Lung (tissue), 12 donors: ENCODE data around the gene NOTCH1. TPM values are rescaled to one million over a fixed set of nuclear protein-coding genes. Genes with fewer than 3 reads are reported as not detected.

Source experiments
- ATAC-seq: fragments of 200-7000 bp; cut with Tn5 transposase; one replicate; pipeline ENCODE4 v1.9.1; 2020; ENCODE audit warnings: moderate number of reproducible peaks; ENCODE audit not compliant: insufficient read depth, low FRiP score
- DNase-seq, 3 donors: peaks; one replicate each; pipeline ENCODE4 v3.0.0-alpha.2; 2013 to 2017
- H3K27ac ChIP-seq, 2 donors: one replicate each; pipeline ENCODE4 v1.5.1; 2013; ENCODE audit warnings: mild to moderate bottlenecking in 2 of 2, moderate library complexity in 2 of 2, control low read depth in 1 of 2, inconsistent platforms in 1 of 2, low read depth in 1 of 2, low read length in 1 of 2
- H3K27me3 ChIP-seq, 3 donors: one replicate each; pipeline ENCODE4 v1.5.1; 2013; ENCODE audit warnings: low read length in 2 of 3; ENCODE audit not compliant: control insufficient read depth in 3 of 3, insufficient read depth in 3 of 3
- H3K36me3 ChIP-seq, 4 donors: one replicate each; pipeline ENCODE4 v1.5.1; 2013; ENCODE audit warnings: low read length in 4 of 4, mild to moderate bottlenecking in 1 of 4, moderate library complexity in 1 of 4; ENCODE audit not compliant: control insufficient read depth in 4 of 4, insufficient read depth in 4 of 4
- H3K4me1 ChIP-seq, 5 donors: one replicate each; pipeline ENCODE4 v1.5.1; 2013; ENCODE audit warnings: low read length in 5 of 5, mild to moderate bottlenecking in 2 of 5, moderate library complexity in 1 of 5; ENCODE audit not compliant: control insufficient read depth in 5 of 5, insufficient read depth in 5 of 5
- H3K4me3 ChIP-seq: one replicate; pipeline ENCODE4 v1.5.1; 2013; ENCODE audit warnings: mild to moderate bottlenecking, control low read depth, moderate library complexity
- H3K9ac ChIP-seq, 2 donors: one replicate each; pipeline ENCODE4 v1.5.1; 2013; ENCODE audit warnings: low read length in 2 of 2, control low read depth in 1 of 2; ENCODE audit not compliant: insufficient read depth in 1 of 2
- H3K9me3 ChIP-seq, 4 donors: one replicate each; pipeline ENCODE4 v1.5.1; 2013; ENCODE audit warnings: low read length in 3 of 4, mild to moderate bottlenecking in 1 of 4, moderate library complexity in 1 of 4; ENCODE audit not compliant: control insufficient read depth in 4 of 4, insufficient read depth in 3 of 4
- WGBS, 2 donors: extraction: QIAGEN DNeasy Blood & Tissue Kit; methylation state at CpG; one replicate each; pipeline ENCODE4 v1.1.7; 2013; 5-methylcytosine and 5-hydroxymethylcytosine counted together
- polyA plus RNA-seq, 2 donors: library from polyadenylated mRNA; stranded (reverse); fragments of 200-250 nt; gene quantifications; one replicate each; pipeline ENCODE4 v1.2.1, GENCODE V29; 2013
- total RNA-seq, 2 donors: library from RNA; depleted of rRNA in 1 of 2; stranded (reverse); fragments of >200 nt in 1 of 2; gene quantifications; one replicate each; pipeline ENCODE4 v1.2.1, GENCODE V29; 2014 to 2021
- TF ChIP-seq, protein P1 (sequence below): IDR thresholded peaks from 2 replicates; pipeline ENCODE4 v1.5.1; 2012; ENCODE audit warnings: mild to moderate bottlenecking; ENCODE audit errors: control extremely low read depth, extremely low read depth
- donor health status: control.
- donor health status: control.
- donor health status: Bipolar disorder and iron deficiency.
- donor health status: healthy.
- donor health status: DM: yes; HTN: yes; CAD: no.

NOTCH1 gene
- total and polyA plus RNA-seq, 4 donors, result 23.9 to 101 (median 44.5) TPM

DNA sequence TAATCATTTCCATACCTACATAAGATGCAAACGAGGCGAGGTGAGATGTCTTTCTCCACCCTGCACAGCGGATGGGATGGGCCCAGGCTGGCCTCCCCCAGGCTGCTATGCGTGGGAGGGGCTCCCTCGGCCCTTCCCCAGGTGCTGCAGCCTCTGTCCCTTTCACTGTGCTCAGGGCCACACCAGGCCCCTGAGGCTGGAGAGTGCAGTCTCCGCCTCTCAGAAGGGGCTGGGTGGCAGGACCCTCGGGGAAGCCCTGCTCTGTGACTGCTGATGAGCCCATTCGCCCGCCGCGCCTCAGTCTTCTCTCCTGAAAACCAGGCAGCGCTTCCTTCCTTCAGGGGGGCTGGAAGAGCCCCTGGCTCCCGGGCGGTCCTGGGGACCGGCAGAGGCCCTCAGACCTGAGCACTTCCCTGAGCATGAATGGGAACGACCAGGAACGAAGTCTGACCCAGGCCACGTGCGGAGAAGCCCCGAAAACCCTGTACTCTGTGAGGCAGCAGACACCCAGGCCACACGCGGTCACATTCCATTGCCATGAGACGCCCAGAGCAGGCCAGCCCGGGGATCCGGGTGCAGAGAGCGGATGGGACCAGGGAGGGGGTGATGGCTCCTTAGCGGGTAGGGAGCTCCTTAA is 21.9 kb upstream of the NOTCH1 start:
- Histone ChIP-seq H3K9ac (no peak overlapping the region), H3K36me3 (no peaks in the 10 kb centered on the region), H3K4me3 (no peak overlapping the region), H3K9me3 (no peaks in the 10 kb centered on the region), H3K27me3 (no peaks in the 10 kb centered on the region), H3K27ac (peak overlapping the region in 1 of 2 donors; percentile 20), H3K4me1 (peaks cover 16 to 60% (median 40%) of the 10 kb centered on the region in 5 donors)
- ATAC-seq (no peak), DNase-seq (peak; percentile 81 to 83 (median 82))
- TF ChIP-seq, protein P1, sequence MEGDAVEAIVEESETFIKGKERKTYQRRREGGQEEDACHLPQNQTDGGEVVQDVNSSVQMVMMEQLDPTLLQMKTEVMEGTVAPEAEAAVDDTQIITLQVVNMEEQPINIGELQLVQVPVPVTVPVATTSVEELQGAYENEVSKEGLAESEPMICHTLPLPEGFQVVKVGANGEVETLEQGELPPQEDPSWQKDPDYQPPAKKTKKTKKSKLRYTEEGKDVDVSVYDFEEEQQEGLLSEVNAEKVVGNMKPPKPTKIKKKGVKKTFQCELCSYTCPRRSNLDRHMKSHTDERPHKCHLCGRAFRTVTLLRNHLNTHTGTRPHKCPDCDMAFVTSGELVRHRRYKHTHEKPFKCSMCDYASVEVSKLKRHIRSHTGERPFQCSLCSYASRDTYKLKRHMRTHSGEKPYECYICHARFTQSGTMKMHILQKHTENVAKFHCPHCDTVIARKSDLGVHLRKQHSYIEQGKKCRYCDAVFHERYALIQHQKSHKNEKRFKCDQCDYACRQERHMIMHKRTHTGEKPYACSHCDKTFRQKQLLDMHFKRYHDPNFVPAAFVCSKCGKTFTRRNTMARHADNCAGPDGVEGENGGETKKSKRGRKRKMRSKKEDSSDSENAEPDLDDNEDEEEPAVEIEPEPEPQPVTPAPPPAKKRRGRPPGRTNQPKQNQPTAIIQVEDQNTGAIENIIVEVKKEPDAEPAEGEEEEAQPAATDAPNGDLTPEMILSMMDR, result no peak
- 65 to 82% methylated on average over 27 of the region's 27 CpGs for WGBS, 2 donors

DNA sequence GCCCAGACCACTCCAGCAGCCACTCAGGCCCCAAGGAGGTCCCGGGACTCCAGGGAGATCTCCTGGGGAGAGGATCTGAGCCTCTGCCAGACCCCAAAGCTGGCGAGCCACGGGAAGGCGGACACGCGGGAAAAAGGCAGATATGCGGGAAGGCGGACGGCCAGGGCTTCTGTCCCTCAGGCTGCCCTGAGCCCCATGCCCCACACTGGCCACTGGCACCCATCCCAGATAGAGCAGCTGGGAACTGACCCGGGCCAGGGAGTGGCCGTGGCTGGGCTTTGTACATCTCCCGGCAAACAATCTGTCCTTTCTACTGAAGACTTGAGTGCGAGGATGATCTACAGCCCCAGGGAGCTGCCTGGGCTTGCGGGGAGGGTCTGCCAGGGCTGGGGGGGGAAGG is 21.1 kb upstream of the NOTCH1 start:
- Histone ChIP-seq H3K9me3 (no peaks in the 10 kb centered on the region), H3K36me3 (no peaks in the 10 kb centered on the region), H3K4me3 (no peak overlapping the region), H3K27me3 (no peaks in the 10 kb centered on the region), H3K9ac (no peak overlapping the region), H3K27ac (peak overlapping the region in 1 of 2 donors; percentile 17), H3K4me1 (peaks cover 12 to 53% (median 35%) of the 10 kb centered on the region in 5 donors)
- no peak for ATAC-seq
- TF ChIP-seq, protein P1, result no peak
- peak; percentile 61 to 75 (median 71) for DNase-seq
- WGBS, 2 donors, result 66 to 74% methylated on average over 13 to 14 of the region's 14 CpGs

DNA sequence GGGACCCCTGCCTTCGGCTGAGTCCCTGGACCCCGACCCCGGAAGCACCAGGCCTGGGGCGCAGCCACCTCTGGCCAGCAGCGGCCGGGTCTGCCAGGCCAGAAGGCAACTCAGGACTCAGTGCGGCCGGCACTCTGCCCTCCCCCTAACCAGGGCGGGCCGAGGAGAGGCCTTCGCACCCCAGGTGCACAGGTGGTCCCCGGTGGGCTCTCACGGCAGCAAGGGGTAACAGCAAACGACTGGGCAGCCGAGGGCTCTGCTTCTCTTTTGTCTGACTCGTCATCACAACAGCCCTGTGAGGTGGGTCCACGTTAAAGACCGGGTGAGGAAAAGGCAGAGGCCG is 20.7 kb upstream of the NOTCH1 start:
- Histone ChIP-seq H3K27me3 (no peaks in the 10 kb centered on the region), H3K36me3 (no peaks in the 10 kb centered on the region), H3K4me3 (no peak overlapping the region), H3K27ac (peak overlapping the region in 1 of 2 donors; percentile 17), H3K9me3 (no peaks in the 10 kb centered on the region), H3K4me1 (peaks cover 10 to 49% (median 34%) of the 10 kb centered on the region in 5 donors), H3K9ac (no peak overlapping the region)
- 90 to 96% methylated on average over 19 of the region's 19 CpGs for WGBS, 2 donors
- DNase-seq (no peak), ATAC-seq (no peak)
- TF ChIP-seq, protein P1, result no peak
